GM18519 (cell line): ENCODE data around the gene PPP1R36.
"Not testable (repeated sequence)": the region's sequence is repeated elsewhere in the genome, so short reads cannot be mapped to it uniquely, and the experiment has no call there.

Experiments
- ATAC-seq: cut with Tn5 transposase; IDR thresholded peaks from one replicate; pipeline ENCODE4 v1.9.1; 2021; ENCODE audit warnings: mild to moderate bottlenecking, moderate library complexity; ENCODE audit not compliant: unreplicated experiment, low FRiP score

PPP1R36 gene

DNA sequence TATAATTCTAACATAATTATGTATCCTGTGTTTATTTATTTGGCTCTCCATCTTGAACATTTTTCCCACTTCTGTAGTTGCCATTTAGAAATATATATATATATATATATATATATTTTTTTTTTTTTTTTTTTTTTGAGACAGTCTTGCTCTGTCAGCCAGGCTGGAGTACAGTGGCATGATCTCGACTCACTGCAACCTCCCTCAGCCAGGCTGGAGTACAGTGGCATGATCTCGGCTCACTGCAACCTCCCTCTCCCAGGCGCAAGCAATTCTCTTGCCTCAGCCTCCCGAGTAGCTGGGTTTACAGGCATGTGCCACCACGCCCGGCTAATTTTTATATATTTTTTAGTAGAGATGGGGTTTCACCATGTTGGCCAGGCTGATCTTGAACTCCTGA is 32.1 kb upstream of the PPP1R36 start:
- not testable (repeated sequence) for ATAC-seq

DNA sequence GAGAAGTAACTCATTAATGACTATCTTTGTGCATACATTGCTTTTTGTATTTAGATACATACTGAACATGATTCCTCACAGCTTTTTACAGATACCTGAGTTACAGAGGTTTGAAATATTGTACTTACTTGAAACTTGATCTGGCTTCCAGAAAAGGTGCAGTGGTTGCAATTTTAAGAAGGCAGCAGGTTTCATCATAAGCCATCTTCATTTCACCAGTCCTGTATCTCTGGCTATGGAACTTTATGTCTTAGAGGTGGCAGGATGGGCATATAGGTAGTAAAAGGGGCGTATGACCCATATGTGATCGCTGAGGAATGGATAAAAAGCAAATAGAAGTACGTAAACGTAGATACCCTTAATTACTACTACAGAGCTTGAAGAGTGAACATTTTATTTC is 31.5 kb upstream of the PPP1R36 start:
- no peak for ATAC-seq

DNA sequence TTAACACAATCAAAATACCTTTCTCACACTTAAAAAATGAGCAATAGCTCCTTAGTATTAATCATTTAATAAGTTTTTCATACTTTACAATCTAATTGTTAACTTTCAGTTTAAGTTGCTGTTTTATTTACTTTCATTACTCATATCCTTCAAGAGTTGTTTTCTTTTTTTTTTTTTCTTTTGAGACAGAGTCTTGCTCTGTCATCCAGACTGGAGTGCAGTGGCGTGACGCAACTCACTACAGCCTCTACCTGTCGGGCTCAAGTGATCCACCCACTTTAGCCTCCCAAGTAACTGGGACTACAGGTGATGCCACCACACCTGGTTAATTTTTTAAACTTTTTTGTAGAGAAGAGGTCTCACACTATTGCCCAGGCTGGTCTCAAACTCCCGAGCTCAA is 29.1 kb upstream of the PPP1R36 start:
- ATAC-seq = no peak

DNA sequence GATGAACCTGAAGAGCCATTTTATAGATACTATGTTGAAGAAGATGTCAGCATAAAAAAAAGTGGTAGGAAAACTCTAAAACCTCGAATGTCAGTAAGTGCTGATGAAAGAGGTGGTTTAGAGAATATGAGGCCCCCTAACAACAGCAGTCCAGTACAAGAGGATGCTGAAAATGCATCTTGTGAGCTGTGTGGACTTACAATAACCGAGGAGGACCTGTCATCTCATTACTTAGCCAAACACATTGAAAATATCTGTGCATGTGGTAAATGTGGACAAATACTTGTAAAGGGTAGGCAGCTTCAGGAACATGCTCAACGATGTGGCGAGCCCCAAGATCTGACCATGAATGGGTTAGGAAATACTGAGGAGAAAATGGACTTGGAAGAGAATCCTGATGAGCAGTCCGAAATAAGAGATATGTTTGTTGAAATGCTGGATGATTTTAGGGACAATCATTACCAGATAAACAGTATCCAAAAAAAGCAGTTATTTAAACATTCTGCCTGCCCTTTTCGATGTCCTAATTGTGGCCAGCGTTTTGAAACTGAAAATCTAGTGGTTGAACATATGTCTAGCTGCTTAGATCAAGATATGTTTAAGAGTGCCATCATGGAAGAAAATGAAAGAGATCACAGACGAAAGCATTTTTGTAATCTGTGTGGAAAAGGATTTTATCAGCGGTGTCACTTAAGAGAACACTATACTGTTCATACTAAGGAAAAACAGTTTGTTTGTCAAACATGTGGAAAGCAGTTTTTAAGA is 27.0 kb upstream of the PPP1R36 start:
- ATAC-seq = no peak

DNA sequence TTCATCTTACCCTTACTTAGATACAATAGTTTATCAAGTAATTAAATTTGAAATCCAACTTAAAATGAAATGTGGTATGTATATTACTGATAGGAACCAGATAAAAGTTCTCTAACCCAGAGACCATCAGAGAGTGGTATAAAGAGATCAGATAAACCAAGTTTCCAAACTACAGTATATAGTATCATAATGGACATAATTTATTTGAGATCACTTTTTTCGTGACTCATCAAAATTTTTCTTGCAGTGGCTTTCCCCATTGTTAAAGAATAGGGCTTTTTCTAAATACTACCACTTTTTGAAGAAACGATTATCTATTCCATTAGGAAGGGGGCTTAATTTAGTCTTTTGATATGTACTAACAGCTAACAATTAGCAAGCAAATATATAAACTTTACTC is 24.4 kb upstream of the PPP1R36 start:
- no peak for ATAC-seq

DNA sequence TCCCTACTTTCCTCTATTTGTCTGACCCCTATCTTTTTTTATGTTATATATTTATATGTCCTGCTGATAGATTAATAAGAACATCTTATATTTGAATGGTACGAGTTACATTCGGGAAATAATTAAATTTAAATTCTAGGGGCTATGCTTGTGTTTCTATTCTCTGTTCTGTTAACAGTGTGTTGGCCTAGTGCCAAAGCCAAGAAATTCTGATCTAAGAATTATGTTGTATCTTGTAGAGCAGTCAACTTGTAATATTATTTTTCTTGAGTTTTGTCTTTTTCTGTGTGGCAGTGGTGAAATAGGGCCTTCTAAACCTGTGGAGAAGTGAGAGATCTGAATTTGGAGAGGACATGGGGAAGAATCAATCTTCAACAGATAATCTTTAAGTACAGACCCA is 18.2 kb upstream of the PPP1R36 start:
- ATAC-seq = no peak

DNA sequence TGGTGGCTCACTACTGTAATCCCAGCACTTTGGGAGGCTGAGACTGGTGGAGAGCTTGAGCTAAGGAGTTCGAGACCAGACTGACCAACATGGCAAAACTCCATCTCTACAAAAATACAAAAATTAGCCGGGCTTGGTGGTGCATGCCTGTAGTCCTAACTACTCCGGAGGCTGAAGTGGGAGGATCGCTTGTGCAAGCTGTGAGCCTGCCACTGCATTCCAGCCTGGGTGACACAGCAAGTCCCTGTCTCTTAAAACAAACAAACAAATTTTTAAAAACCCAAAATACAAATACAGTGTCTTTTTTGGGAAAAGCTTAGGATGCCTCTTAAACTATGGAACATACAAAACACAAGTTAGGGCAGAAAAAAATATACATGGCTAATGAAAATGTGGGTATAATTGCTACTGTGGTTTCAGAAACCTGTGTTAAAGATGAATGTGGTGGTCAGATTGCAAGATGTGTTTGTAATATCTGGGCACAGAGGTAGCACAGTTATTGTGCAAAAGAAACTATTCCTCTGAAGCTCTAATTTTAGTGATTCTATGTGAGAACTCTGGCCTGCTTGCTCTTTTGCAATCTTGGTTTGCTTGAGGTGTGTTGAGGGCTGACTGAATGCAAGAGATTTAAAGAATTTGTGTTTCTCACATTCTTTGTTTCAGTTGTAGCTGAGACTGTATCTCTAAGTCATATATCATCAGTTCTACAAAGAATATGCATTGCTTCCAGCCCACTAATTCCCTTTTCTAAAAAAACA is 13.1 kb upstream of the PPP1R36 start:
- ATAC-seq = no peak

DNA sequence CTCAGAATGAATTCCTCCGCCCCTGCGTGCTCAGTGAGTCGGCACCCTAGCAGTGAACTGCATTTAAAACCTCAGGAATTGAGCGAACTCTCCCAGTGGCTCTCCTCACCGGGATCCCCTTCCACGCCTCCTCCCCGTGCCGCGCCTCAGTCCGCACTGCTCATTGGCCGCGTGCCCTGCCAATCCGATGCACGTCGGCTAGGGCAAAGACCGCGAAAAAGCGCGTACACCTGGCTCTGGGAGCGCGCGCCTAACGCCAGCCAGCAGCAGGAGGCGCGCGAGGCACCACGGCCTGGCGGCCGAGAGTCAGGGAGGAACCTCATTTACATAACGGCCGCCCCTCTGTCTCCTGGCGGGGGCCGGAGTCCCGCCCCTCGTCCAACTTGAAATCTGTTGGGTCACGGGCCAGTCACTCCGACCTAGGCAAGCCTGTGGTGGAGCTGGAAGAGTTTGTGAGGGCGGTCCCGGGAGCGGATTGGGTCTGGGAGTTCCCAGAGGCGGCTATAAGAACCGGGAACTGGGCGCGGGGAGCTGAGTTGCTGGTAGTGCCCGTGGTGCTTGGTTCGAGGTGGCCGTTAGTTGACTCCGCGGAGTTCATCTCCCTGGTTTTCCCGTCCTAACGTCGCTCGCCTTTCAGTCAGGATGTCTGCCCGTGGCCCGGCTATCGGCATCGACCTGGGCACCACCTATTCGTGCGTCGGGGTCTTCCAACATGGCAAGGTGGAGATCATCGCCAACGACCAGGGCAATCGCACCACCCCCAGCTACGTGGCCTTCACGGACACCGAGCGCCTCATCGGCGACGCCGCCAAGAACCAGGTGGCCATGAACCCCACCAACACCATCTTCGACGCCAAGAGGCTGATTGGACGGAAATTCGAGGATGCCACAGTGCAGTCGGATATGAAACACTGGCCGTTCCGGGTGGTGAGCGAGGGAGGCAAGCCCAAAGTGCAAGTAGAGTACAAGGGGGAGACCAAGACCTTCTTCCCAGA is 9.3 kb upstream of the PPP1R36 start, which contains the start of gene HSPA2:
Gene HSPA2, plus strand, starts transcription at position 534 of the 995 bp plus-strand sequence. Its CDS starts 109 bp downstream, at position 643.
- ATAC-seq = peak; percentile 88

DNA sequence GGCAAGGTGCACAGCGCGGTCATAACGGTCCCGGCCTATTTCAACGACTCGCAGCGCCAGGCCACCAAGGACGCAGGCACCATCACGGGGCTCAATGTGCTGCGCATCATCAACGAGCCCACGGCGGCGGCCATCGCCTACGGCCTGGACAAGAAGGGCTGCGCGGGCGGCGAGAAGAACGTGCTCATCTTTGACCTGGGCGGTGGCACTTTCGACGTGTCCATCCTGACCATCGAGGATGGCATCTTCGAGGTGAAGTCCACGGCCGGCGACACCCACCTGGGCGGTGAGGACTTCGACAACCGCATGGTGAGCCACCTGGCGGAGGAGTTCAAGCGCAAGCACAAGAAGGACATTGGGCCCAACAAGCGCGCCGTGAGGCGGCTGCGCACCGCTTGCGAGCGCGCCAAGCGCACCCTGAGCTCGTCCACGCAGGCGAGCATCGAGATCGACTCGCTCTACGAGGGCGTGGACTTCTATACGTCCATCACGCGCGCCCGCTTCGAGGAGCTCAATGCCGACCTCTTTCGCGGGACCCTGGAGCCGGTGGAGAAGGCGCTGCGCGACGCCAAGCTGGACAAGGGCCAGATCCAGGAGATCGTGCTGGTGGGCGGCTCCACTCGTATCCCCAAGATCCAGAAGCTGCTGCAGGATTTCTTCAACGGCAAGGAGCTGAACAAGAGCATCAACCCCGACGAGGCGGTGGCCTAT is 8.3 kb upstream of the PPP1R36 start:
- no peak for ATAC-seq

DNA sequence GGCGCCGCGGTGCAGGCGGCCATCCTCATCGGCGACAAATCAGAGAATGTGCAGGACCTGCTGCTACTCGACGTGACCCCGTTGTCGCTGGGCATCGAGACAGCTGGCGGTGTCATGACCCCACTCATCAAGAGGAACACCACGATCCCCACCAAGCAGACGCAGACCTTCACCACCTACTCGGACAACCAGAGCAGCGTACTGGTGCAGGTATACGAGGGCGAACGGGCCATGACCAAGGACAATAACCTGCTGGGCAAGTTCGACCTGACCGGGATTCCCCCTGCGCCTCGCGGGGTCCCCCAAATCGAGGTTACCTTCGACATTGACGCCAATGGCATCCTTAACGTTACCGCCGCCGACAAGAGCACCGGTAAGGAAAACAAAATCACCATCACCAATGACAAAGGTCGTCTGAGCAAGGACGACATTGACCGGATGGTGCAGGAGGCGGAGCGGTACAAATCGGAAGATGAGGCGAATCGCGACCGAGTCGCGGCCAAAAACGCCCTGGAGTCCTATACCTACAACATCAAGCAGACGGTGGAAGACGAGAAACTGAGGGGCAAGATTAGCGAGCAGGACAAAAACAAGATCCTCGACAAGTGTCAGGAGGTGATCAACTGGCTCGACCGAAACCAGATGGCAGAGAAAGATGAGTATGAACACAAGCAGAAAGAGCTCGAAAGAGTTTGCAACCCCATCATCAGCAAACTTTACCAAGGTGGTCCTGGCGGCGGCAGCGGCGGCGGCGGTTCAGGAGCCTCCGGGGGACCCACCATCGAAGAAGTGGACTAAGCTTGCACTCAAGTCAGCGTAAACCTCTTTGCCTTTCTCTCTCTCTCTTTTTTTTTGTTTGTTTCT is 7.6 kb upstream of the PPP1R36 start:
- no peak for ATAC-seq

DNA sequence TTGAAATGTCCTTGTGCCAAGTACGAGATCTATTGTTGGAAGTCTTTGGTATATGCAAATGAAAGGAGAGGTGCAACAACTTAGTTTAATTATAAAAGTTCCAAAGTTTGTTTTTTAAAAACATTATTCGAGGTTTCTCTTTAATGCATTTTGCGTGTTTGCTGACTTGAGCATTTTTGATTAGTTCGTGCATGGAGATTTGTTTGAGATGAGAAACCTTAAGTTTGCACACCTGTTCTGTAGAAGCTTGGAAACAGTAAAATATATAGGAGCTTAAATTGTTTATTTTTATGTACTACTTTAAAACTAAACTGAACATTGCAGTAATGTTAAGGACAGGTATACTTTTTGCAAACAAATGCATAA is 6.9 kb upstream of the PPP1R36 start:
- no peak for ATAC-seq

DNA sequence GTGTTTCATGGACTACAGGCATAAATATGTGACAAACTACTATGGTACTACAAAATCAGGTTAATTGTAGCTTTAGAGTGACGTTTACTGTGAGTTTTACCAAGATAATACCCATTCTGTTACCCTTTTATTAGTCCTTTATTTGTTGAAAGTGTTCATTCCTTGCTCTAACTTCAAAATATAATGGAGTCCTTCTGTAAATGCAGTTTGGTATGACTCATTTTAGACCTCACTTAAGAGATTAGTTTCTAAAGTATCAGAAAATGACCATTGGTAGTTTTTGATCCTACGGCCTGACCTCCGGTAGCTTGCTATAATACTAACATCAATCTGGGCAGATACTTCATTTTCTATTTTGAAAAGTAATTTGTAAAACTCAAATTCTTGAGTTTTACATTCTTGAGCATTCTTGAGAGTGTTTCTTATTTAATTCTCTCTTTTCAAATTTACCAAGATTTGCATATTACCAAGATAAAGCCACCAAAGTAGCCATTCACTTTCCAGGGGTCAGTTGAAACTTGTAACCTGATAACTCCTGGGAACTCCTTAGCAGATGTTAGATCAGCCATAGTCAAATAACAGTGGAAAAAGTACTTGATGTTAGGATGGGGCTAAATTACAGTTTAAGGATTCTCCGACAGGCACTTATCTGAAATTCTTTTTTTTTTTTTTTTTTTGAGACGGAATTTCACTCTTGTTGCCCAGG is 5.0 kb upstream of the PPP1R36 start:
- ATAC-seq = no peak

DNA sequence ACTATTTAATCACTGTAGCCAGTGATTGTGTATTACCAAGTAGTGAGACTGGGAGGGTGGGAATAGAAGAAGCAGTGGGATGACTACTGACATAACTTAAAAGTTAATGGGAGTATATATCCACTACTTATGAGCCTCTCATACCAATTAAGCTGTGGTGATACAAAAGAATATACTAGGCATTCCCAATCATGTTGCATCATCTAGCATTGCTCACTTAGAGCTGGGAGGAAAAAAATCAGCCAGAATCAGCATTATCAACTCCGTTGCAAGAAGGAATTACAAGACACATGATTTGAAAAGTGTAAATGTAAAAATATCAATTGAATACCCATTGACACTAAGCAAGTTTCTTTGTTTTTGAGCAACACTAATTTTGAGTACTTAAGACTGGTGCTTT is 745 bp upstream of the PPP1R36 start:
- ATAC-seq = no peak

DNA sequence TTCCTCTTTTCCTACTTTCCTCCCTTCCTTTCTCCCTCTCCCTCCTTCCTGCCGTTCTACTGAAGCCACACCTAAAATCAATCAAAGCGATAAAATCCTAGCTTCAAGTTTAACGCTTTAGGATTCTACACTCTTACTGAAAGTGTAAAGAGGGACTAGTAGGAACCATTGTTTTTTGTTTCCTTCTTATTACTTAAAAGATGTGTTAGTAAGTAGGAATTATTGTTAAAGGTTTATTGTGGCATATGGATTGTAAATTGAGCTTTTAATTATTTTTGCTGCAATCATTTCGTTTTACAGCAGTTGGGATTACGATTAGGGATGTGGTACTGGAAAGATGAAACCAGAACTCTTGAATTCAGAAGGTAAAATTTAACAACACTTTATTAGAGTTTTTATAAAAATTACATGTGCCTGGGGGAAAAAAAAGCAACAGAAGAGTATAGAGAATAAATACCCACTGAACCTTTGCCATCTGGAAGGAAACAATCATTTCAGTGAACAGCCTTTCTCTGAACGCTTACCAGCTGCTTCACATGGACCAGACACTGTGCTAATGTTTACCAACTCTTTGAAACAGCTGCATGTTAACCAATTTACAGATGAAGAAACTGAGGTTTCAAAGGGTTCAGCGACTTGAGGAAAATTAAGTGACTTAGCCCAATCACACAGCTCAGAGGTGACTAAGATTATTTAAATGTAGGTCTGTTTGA is 1.0 kb downstream of the PPP1R36 start:
- no peak for ATAC-seq

DNA sequence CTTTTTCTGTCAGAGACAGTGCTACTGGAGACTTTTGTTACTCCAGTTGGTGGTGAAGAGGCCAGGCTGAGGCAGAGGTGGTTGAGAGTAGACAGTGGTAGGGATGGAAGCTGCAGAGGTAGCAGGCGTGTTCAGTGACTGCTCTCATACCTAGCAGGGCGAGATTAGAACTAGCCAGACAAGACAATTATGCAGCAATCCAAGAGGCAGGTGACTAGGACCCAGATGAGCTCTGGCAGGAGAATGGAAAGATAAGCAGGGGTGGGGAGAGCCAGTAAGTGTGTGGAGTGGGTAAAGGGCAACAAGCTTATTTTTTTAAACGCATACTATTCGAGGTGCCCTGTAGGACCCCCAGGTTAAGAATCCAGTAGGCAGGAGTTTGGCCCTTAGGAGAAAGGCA is 4.8 kb downstream of the PPP1R36 start:
- no peak for ATAC-seq

DNA sequence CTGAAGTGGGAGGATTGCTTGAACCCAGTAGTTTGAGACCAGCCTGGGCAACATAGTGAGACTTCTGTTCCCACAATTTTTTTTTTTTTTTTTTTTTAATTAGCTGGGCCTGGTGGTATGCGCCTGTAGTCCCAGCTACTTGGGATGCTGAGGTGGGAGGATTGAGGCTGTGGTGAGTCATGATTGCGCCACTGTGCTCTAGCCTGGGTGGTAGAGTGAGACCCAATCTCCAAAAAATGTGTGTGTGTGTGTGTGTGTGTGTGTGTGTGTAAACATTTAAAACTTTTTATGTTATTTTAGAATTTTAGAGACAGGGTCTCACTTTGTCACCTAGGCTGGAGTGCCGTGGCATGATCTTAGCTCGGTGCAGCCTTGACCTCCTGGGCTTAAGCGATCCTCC is 6.8 kb downstream of the PPP1R36 start:
- ATAC-seq = no peak

DNA sequence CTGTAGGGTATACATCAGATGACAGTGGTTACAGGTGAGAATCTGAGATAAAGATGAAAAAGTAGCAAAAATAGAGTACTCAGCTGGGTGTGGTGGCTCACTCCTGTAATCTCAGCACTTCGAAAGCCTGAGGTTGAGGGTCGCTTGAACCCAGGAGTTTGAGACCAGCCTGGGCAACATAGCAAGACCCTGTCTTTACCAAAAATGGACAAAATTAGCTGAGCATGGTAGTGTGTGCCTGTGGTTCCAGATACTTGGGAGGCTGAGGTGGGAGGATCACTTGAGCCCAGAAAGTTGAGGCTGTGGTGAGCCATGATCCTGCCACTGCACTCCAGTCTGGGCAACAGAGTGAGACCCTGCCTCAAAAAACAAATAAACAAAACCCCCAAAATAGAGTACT is 8.5 kb downstream of the PPP1R36 start:
- not testable (repeated sequence) for ATAC-seq

DNA sequence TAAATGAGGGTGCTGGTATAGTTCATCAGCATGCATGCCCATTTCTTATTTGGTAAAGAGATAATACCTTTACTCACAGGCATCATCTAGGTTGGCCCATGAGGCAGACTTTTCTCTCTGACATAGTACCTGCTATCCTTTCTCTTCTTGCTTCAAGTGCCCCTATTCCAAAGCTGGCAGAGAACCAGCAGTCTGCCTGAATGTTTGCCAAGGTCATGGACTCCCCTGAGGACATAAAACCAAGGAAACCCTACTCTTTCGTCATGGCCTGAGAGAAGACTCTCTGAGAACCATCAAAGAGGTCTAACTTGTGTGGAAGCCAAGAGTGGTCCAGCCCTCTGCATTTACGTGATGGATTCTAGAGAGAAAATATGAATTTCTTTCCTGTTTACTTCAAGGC is 11.9 kb downstream of the PPP1R36 start:
- ATAC-seq = no peak
